ENCODE data around the gene BIN1. TPM values are rescaled to one million over a fixed set of nuclear protein-coding genes. Genes with fewer than 3 reads are reported as not detected.

The BIN1 gene
- polyA plus RNA-seq, 1 donor (not counting 4 experiments of a cell fraction or from before 2014, with no cell fraction given): 5.4 TPM

DNA sequence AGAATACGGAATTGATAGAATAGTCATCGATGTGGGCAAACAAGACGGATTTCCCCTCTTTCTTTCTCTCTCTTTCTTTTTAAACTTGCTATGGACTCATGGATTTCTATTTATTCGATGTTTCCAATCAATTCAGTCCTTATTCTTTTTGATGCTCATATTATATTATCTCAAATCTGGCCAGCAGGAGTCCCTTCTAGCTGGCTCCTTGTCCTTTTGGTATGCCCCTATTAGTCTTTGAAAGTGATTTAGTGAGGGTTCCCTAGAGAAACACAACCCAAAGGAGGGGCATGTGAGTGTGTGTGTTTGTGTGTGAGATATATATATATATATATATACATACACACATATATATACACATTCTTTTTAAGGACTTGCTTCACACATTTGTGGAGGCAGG, 23.5 kb upstream of the BIN1 start:
- Histone ChIP-seq H3K9me1 (ENCODE audit: control insufficient read depth, extremely low read depth, insufficient read depth, low read length) (no peaks in the 10 kb centered on the region), H3K4me2 (ENCODE audit: control insufficient read depth, extremely low read depth, insufficient read depth, low read depth, low read length) (no peak overlapping the region), H3K27ac (ENCODE audit: control insufficient read depth, insufficient read depth, low read length) (no peak overlapping the region), H3K9me3 (ENCODE audit: control insufficient read depth, low read depth, low read length) (no peaks in the 10 kb centered on the region), H4K20me1 (ENCODE audit: control insufficient read depth, extremely low read depth, insufficient read depth, low read length) (no peaks in the 10 kb centered on the region), H2AFZ (ENCODE audit: control insufficient read depth, low read length) (no peak overlapping the region), H3K9ac (ENCODE audit: control insufficient read depth, extremely low read depth, insufficient read depth, low read length) (no peak overlapping the region), H3K79me2 (ENCODE audit: control insufficient read depth, insufficient read depth, low read length) (no peaks in the 10 kb centered on the region), H3K27me3 (ENCODE audit: control insufficient read depth, extremely low read depth, insufficient read depth, low read length) (no peaks in the 10 kb centered on the region), H3K4me1 (ENCODE audit: control insufficient read depth, extremely low read depth, insufficient read depth, low read length) (peaks cover 1% of the 10 kb centered on the region), H3K4me3 (ENCODE audit: control insufficient read depth in 2 of 3, extremely low read depth in 1 of 3, insufficient read depth in 2 of 3, low read depth in 1 of 3, low read length in 3 of 3) (no peak overlapping the region), H3K36me3 (ENCODE audit: control insufficient read depth in 2 of 2, extremely low read depth in 1 of 2, insufficient read depth in 2 of 2, low read length in 2 of 2) (no peaks in the 10 kb centered on the region)
- no peak for TF ChIP-seq EZH2 (IDR thresholded peaks at IDR 0.05; ENCODE audit: low read length)
- TF ChIP-seq, protein P1, sequence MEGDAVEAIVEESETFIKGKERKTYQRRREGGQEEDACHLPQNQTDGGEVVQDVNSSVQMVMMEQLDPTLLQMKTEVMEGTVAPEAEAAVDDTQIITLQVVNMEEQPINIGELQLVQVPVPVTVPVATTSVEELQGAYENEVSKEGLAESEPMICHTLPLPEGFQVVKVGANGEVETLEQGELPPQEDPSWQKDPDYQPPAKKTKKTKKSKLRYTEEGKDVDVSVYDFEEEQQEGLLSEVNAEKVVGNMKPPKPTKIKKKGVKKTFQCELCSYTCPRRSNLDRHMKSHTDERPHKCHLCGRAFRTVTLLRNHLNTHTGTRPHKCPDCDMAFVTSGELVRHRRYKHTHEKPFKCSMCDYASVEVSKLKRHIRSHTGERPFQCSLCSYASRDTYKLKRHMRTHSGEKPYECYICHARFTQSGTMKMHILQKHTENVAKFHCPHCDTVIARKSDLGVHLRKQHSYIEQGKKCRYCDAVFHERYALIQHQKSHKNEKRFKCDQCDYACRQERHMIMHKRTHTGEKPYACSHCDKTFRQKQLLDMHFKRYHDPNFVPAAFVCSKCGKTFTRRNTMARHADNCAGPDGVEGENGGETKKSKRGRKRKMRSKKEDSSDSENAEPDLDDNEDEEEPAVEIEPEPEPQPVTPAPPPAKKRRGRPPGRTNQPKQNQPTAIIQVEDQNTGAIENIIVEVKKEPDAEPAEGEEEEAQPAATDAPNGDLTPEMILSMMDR (optimal IDR thresholded peaks at IDR 0.05 in 1 of 3, IDR thresholded peaks at IDR 0.05 in 1 of 3, conservative IDR thresholded peaks at IDR 0.05 in 1 of 3; ENCODE audit: extremely low read depth in 1 of 3, insufficient read depth in 2 of 3, low read length in 3 of 3): peak in 1 of 3 experiments; percentile 6
- FAIRE-seq (no peak), DNase-seq (ENCODE audit: low read depth, low spot score) (no peak)
- dilution Hi-C loops (cut with MboI; ENCODE audit: extremely low pct_ligation_motif_present, low sequenced_read_pairs): no loop called here

DNA sequence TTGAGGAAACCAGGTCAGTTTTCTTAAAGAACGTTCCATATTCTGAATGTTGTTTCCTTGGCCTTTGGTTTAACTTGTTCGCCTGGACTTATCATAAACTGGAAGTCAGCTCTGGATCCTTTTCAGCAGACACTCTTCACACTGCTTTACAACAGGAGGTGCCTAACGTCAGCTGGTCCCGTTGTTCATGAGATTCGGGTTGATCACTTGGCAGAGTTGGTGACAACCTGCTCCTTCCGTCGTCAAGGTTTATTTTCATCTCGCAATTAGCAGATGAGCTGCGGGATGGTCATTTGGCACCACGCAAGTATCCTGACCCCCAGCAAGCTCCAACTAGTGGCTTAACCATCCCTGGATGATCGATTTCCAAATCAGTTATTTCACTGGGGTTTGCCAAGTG, 23.0 kb upstream of the BIN1 start:
- Histone ChIP-seq H3K4me2 (ENCODE audit: control insufficient read depth, extremely low read depth, insufficient read depth, low read depth, low read length) (no peak overlapping the region), H3K4me1 (ENCODE audit: control insufficient read depth, extremely low read depth, insufficient read depth, low read length) (no peaks in the 10 kb centered on the region), H3K9me1 (ENCODE audit: control insufficient read depth, extremely low read depth, insufficient read depth, low read length) (no peaks in the 10 kb centered on the region), H3K9me3 (ENCODE audit: control insufficient read depth, low read depth, low read length) (no peaks in the 10 kb centered on the region), H3K4me3 (ENCODE audit: control insufficient read depth in 2 of 3, extremely low read depth in 1 of 3, insufficient read depth in 2 of 3, low read depth in 1 of 3, low read length in 3 of 3) (no peak overlapping the region), H3K79me2 (ENCODE audit: control insufficient read depth, insufficient read depth, low read length) (no peaks in the 10 kb centered on the region), H4K20me1 (ENCODE audit: control insufficient read depth, extremely low read depth, insufficient read depth, low read length) (no peaks in the 10 kb centered on the region), H3K36me3 (ENCODE audit: control insufficient read depth in 2 of 2, extremely low read depth in 1 of 2, insufficient read depth in 2 of 2, low read length in 2 of 2) (no peaks in the 10 kb centered on the region), H3K27ac (ENCODE audit: control insufficient read depth, insufficient read depth, low read length) (no peak overlapping the region), H2AFZ (ENCODE audit: control insufficient read depth, low read length) (no peak overlapping the region), H3K27me3 (ENCODE audit: control insufficient read depth, extremely low read depth, insufficient read depth, low read length) (no peaks in the 10 kb centered on the region), H3K9ac (ENCODE audit: control insufficient read depth, extremely low read depth, insufficient read depth, low read length) (no peak overlapping the region)
- TF ChIP-seq, protein P1 (optimal IDR thresholded peaks at IDR 0.05 in 1 of 3, IDR thresholded peaks at IDR 0.05 in 1 of 3, conservative IDR thresholded peaks at IDR 0.05 in 1 of 3; ENCODE audit: extremely low read depth in 1 of 3, insufficient read depth in 2 of 3, low read length in 3 of 3): no peak
- TF ChIP-seq EZH2 (IDR thresholded peaks at IDR 0.05; ENCODE audit: low read length): no peak
- dilution Hi-C loops (cut with MboI; ENCODE audit: extremely low pct_ligation_motif_present, low sequenced_read_pairs): no loop called here
- DNase-seq (ENCODE audit: low read depth, low spot score): no peak
- FAIRE-seq: no peak
